Activated naive CD8-positive, alpha-beta T cell treated with anti-CD3 and anti-CD28 coated beads for 36 hours (primary cell): ENCODE measurements around the gene POTEB2. TPM values are rescaled to one million over a fixed set of nuclear protein-coding genes. Genes with fewer than 3 reads are reported as not detected.
"Not testable (repeated sequence)": the region's sequence is repeated elsewhere in the genome, so short reads cannot be mapped to it uniquely, and the experiment has no call there.

Experiments used
- DNase-seq: peaks from one replicate; pipeline ENCODE4 v3.0.0; 2021
- H3K27ac Mint-ChIP-seq: one replicate; pipeline ENCODE4 v1.8.0; 2022; ENCODE audit warnings: mild to moderate bottlenecking, moderate library complexity, mixed read lengths
- H3K27me3 Mint-ChIP-seq: one replicate; pipeline ENCODE4 v1.8.0; 2022; ENCODE audit warnings: mild to moderate bottlenecking, mixed read lengths
- H3K36me3 Mint-ChIP-seq: one replicate; pipeline ENCODE4 v1.8.0; 2021; ENCODE audit warnings: mild to moderate bottlenecking, mixed read lengths
- H3K4me1 Mint-ChIP-seq: one replicate; pipeline ENCODE4 v1.8.0; 2021; ENCODE audit warnings: mixed read lengths
- H3K4me3 Mint-ChIP-seq: one replicate; pipeline ENCODE4 v1.8.0; 2022; ENCODE audit warnings: mild to moderate bottlenecking, moderate library complexity, mixed read lengths
- H3K9me3 Mint-ChIP-seq: one replicate; pipeline ENCODE4 v1.8.0; 2022; ENCODE audit warnings: mixed read lengths
- total RNA-seq, 2 experiments: library from RNA; stranded (reverse); gene quantifications; one replicate each; pipeline ENCODE4 v1.2.3, GENCODE V29; 2021

Gene POTEB2
- total RNA-seq = not detected

- not testable (repeated sequence) for H3K9me3 Mint-ChIP-seq, H3K27me3 Mint-ChIP-seq, DNase-seq, H3K4me1 Mint-ChIP-seq, H3K36me3 Mint-ChIP-seq, H3K27ac Mint-ChIP-seq, H3K4me3 Mint-ChIP-seq
Measured at GRCh38 chr15:20866214-20866613, at the start of gene POTEB2. POTEB2 (minus strand) TSS chr15:20866314; CDS start chr15:20866281, 33 bp downstream.

GRCh38 chr15:20879916-20880315 is 13.8 kb upstream of the POTEB2 start:
- H3K27me3 Mint-ChIP-seq, H3K4me1 Mint-ChIP-seq, H3K4me3 Mint-ChIP-seq, H3K36me3 Mint-ChIP-seq, H3K9me3 Mint-ChIP-seq, H3K27ac Mint-ChIP-seq, DNase-seq: not testable (repeated sequence)

- not testable (repeated sequence) for H3K36me3 Mint-ChIP-seq, H3K27me3 Mint-ChIP-seq, H3K9me3 Mint-ChIP-seq, DNase-seq, H3K27ac Mint-ChIP-seq, H3K4me3 Mint-ChIP-seq, H3K4me1 Mint-ChIP-seq
Measured at GRCh38 chr15:20878464-20878863, 12.3 kb upstream of the POTEB2 start.

DNA sequence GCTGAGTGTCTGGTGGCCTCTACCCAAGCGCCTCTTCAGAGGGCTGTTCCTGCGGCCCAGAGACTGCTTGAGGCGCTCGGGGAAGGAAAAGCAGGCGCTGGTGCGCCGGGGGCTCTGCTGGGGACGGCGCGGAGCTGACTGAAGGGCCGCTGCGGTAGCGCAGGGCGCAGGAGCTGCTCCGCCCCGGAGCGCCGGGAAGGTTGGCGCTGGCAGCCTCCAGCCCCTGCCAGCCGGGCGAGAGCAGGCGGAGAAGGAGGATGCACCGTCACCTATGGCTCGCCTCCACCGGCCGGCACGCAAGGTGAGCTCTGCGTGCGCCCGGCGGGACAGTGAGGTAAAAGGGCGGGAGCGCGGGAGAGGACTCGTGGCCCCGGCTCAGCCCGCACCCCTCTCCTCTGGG is 11.7 kb upstream of the POTEB2 start:
- not testable (repeated sequence) for H3K9me3 Mint-ChIP-seq, H3K36me3 Mint-ChIP-seq, H3K4me3 Mint-ChIP-seq, DNase-seq, H3K27ac Mint-ChIP-seq, H3K4me1 Mint-ChIP-seq, H3K27me3 Mint-ChIP-seq
